ENCODE measurements around the gene SIGMAR1.

GRCh38 chr9:34664281-34665066 is 26.9 kb upstream of the SIGMAR1 start:
- no peak for TF ChIP-seq PPARA (CRISPR knock-in tag; IDR thresholded peaks at IDR 0.05; ENCODE audit: borderline replicate concordance)
- TF ChIP-seq ZFP3 (CRISPR knock-in tag; IDR thresholded peaks at IDR 0.05): no peak
- TF ChIP-seq ESRRG (CRISPR knock-in tag; IDR thresholded peaks at IDR 0.05): no peak
- TF ChIP-seq GLIS3 (CRISPR knock-in tag; IDR thresholded peaks at IDR 0.05): no peak
- no peak for TF ChIP-seq TOX (CRISPR knock-in tag; IDR thresholded peaks at IDR 0.05; ENCODE audit: borderline replicate concordance)
- TF ChIP-seq ZNF8 (CRISPR knock-in tag; IDR thresholded peaks at IDR 0.05): no peak
- no peak for TF ChIP-seq ZNF565 (CRISPR knock-in tag; conservative IDR thresholded peaks at IDR 0.05; ENCODE audit: low read depth)
- no peak for TF ChIP-seq PATZ1 (CRISPR knock-in tag; IDR thresholded peaks at IDR 0.05; ENCODE audit: borderline replicate concordance)
- no peak for TF ChIP-seq RARB (CRISPR knock-in tag; IDR thresholded peaks at IDR 0.05)
- TF ChIP-seq SNAI2 (CRISPR knock-in tag; IDR thresholded peaks at IDR 0.05): no peak
- TF ChIP-seq TCF4 (CRISPR knock-in tag; IDR thresholded peaks at IDR 0.05; ENCODE audit: borderline replicate concordance): no peak
